ENCODE data around the gene AMER1.
"Not testable (repeated sequence)": the region's sequence is repeated elsewhere in the genome, so short reads cannot be mapped to it uniquely, and the experiment has no call there.

Gene AMER1

GRCh38 chrX:64205441-64205734 lies at the start of gene AMER1:
Gene AMER1 (minus strand): TSS chrX:64205708. CDS start chrX:64193286, 12,422 bp downstream.
- DNase-seq: no peak

GRCh38 chrX:64230123-64230970 lies 24.8 kb upstream of the AMER1 start, which contains the start of gene ASB12:
Gene ASB12 (minus strand): TSS chrX:64230607. CDS start chrX:64225650, 4,957 bp downstream.
- no peak for DNase-seq

- DNase-seq: no peak
Measured at GRCh38 chrX:64229154-64229553, 23.6 kb upstream of the AMER1 start.

- DNase-seq: no peak
Measured at GRCh38 chrX:64218023-64218422, 12.5 kb upstream of the AMER1 start.

- not testable (repeated sequence) for DNase-seq
Measured at GRCh38 chrX:64213989-64214388, 8.5 kb upstream of the AMER1 start.

GRCh38 chrX:64206556-64207162 lies 1.2 kb upstream of the AMER1 start:
- no peak for DNase-seq

GRCh38 chrX:64205735-64206501 lies 410 bp upstream of the AMER1 start:
- peak; percentile 51 to 77 for DNase-seq

- DNase-seq: peak in 1 of 2 donors; percentile 19
Measured at GRCh38 chrX:64204701-64205440, 637 bp downstream of the AMER1 start.

GRCh38 chrX:64204252-64204651 lies 1.3 kb downstream of the AMER1 start:
- DNase-seq: no peak

- no peak for DNase-seq
Measured at GRCh38 chrX:64202808-64203325, 2.6 kb downstream of the AMER1 start.

GRCh38 chrX:64198036-64198435 lies 7.5 kb downstream of the AMER1 start:
- DNase-seq: no peak

GRCh38 chrX:64196606-64197005 lies 8.9 kb downstream of the AMER1 start:
- DNase-seq: no peak

- no peak for DNase-seq
Measured at GRCh38 chrX:64195862-64196261, 9.6 kb downstream of the AMER1 start.

GRCh38 chrX:64192673-64193072 lies 12.8 kb downstream of the AMER1 start:
- no peak for DNase-seq

GRCh38 chrX:64192040-64192439 lies 13.5 kb downstream of the AMER1 start:
- no peak for DNase-seq

- no peak for DNase-seq
Measured at GRCh38 chrX:64191281-64192010, 14.1 kb downstream of the AMER1 start.

GRCh38 chrX:64190136-64190740 lies 15.3 kb downstream of the AMER1 start:
- no peak for DNase-seq

GRCh38 chrX:64188901-64189300 lies 16.6 kb downstream of the AMER1 start:
- no peak for DNase-seq

GRCh38 chrX:64187762-64188150 lies 17.8 kb downstream of the AMER1 start:
- DNase-seq: no peak

GRCh38 chrX:64186974-64187761 lies 18.3 kb downstream of the AMER1 start:
- no peak for DNase-seq

GRCh38 chrX:64184396-64184795 lies 21.1 kb downstream of the AMER1 start:
- DNase-seq: no peak
